ENCODE data around the gene CXCL16.

GRCh38 chr17:4764595-4764994 lies 24.9 kb upstream of the CXCL16 start:
- TF ChIP-seq CTCF (IDR thresholded peaks at IDR 0.05): no peak
- no peak for TF ChIP-seq POLR2A (IDR thresholded peaks at IDR 0.05)
- TF ChIP-seq POLR2AphosphoS5 (IDR thresholded peaks at IDR 0.05): no peak

Data from prostate gland (tissue), 2 donors.